Measurements from ENCODE around the gene CMTR1.

- TF ChIP-seq EZH2 (IDR thresholded peaks at IDR 0.05; ENCODE audit: borderline replicate concordance, insufficient read depth, low read length, poor library complexity, severe bottlenecking) (no peak), CTCF (IDR thresholded peaks at IDR 0.05; ENCODE audit: poor library complexity, severe bottlenecking) (peak; percentile 11)
Observed at GRCh38 chr6:37489697-37490336, 56.8 kb downstream of the CMTR1 start.

All from neural cell (in vitro differentiated cells).